Stimulated activated CD4-positive, alpha-beta T cell treated with anti-CD3 and anti-CD28 coated beads, Interleukin-2, amount 100 ng/mL, for 24 hours (primary cell): ENCODE measurements around the gene ABHD12B.
"Not testable (repeated sequence)": the region's sequence is repeated elsewhere in the genome, so short reads cannot be mapped to it uniquely, and the experiment has no call there.

Experiments
- DNase-seq, 2 donors: peaks; one replicate each; pipeline ENCODE4 v3.0.0-alpha.2; 2020

Gene ABHD12B

DNA sequence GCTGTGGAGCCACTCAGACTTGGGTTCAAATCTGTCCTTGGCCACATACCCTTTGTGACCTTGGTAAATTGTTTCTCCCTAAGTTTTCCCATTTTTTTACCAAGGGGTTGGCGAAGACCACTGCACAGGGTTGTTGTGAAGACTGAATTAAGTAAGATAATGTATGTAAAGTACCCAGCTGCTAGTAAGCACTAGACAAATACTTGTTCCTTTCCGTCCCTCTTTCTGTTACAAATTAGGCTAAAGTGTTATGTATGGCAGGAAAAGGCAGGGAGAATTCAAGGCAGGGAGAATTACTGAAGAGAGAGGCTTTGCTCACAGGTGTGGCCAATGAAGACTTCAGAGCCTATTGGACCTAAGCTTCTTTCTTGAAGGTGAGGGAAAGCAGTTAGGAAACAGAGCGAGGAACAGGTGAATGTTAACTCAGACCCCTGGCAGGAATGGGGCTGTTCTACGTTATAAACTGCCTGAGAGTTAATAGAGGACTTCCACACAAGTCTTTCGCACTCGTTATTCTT is 25.9 kb downstream of the ABHD12B start:
- no peak for DNase-seq

DNA sequence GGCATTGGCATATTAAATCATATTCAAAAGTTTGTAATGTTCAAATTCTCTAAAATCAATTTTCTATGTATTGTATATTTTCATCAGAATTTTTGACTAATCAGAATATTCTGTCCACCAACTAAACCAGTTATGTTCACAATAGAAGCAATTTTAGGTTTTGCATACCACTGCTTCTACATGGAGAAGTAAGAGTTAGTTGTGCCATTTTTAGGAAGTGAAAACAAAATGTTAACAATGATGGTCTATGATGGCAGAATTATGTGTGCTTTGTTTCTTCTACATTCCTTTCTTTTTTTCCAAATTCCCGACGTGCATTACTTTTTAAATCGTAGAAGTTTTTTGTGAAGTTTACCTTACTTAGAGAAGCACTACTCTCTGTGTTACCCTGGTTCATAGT is 29.5 kb downstream of the ABHD12B start:
- DNase-seq, result no peak

DNA sequence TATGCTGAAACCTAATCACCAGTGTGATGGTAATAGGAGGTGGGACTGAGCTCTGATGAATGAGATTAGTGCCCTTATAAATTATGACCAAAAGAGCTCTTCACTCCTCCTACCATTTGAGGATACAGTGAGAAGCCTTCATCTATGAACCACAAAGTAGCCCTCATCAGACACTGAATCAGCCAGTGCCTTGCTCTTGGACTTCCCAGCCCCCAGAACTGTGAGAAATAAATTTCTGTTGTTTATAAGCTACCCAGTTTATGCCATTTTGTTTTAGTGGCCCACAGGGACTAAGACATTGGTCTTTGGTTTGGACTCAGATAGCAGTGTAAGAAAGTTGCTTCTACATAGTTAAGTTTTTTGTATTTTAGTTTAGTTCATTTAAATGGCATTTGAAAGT is 32.9 kb downstream of the ABHD12B start:
- DNase-seq, result no peak

DNA sequence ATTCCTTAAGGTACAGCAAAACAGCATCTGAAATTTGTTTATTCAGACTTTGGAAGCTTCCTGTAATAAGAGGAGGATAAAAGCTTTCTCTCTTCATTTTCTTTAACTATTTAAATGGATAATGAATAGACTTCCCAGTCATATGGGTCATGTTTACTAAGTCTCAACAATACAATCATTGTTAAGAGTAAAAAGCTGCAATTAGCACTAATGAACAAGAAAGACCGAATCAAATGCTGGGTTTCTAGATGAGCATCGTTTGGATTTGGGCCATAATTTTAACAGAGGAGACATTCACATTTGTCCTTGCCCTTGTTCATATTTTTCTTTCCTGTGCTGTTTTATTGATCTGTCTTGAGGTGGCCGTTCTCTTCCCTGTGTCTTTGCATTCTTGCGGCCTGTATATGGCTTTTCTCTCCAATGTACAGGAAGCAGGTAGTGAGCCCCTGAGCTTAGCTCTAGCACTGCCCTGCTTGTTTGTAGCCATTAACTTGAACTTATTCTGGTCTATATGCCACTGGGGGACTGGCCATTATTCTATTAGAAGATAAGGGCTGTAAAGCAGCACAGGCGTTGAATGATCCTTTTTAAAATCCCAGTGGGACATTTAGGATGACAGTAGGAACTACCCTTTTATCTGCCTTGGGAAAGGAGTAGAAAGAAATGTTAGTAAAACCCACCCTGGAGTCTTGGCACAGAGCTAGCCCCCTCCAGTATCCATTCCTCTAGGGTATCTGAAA is 34.6 kb downstream of the ABHD12B start:
- DNase-seq, result no peak

DNA sequence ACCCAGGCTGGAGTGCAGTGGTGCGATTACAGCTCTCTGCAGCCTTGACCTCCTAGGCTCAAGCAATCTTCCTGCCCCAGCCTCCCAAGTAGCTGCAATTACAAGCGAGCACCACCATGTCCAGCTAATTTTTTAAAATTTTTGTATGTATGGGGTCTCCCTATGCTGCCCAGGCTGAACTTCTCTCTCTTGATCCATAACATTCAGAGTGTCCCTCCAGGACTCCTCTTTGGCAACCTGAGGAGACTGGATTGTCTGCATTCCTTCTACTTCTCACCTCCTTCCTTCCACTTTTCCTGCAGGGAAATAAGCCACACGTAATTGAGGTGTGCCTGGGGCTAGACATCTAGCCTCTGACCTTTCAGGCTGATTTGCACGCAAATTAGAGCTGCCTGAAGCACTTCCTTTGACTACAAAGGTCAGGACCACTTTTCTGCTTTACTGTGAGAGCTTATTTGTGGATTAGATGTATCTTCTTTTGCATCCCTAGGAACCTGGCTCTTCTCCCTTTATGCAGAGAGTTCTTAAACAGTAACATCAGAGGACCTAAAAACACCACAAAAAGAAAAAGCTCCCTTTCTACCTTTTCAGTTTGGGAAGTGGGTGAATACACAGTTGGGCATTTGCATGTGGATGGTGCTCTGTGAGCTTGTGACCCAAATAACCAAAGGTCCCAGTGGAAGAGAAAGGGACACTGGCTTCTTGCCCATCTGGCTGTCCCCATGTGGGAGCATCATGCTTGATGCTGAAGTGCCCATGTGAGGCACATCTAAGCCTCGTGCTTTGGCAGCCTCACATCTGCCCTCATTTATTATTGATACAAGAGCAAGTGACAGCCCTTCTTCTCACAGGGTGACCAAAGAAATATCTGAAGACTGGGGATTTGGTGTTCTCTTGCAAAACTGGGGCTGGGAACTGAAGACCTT is 38.9 kb downstream of the ABHD12B start:
- no peak for DNase-seq

DNA sequence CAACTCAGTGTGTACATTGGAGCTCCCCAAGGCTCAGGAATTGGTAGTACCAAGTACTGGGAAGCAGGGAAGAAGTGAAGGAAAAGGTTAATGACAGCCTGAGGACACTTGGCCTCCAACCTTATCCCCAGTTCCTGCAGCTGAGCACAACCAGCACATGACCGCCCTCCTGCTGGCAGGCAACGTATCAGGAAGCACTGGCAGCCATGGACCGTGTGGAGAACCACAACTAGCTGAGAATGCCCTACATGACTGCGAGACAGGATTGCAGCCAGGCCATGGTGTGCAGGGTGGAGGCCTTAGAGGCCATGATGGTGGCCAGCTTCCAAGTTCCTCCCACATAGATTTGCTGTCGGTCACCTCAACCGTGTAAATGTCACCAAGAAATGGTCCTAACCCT is 45.6 kb downstream of the ABHD12B start:
- DNase-seq, result no peak

DNA sequence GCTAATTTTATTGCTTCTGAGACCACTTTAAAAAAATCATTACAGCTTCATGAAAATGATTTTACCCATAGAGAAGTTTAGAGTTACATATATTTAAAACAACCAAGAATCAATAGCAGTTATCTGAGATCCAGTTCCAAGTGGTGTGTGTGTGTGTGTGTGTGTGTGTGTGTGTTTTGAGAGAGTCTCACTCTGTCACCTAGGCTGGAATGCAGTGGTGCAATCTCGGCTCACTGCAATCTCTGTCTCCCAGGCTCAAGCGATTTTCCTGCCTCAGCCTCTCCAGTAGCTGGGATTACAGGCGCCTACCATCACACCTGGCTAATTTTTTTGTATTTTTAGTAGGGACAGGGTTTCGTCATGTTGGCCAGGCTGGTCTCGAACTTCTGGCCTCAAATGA is 47.7 kb downstream of the ABHD12B start:
- DNase-seq, result not testable (repeated sequence)

DNA sequence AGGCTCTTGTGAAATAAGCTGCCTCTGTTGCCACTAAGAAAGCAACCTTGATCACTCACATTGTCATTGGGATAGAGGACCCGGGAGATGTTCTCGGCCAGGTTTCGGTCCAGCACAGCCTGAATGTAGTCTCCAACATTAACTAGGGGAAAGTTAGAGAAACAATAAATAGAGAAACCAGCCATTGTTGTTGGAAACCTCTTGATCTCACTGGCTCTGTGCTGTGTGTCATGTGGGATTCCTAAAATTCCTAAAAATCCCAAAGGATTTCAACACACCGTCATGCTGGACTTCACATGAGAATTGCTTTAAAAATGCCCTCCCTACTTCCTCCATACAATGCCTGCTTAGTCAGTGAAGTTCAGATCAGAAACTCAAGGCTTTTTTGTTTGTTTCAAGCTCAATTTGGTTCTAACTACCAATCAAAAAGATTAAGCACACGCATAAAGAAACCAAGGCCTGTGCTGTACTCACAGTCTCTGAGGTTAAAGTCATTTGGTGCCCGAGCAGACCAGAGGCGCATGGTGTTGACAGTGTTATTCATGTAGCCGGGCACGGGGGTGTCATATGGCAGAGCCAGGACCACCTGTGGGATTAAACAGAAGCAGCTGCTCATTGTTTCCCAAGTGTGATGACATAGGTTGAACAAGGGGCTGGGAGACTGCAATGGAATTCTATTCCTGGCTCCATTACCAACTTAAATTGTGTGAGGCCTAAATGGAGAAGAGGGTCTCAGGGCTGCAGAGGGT is 48.8 kb downstream of the ABHD12B start:
- DNase-seq, result no peak

DNA sequence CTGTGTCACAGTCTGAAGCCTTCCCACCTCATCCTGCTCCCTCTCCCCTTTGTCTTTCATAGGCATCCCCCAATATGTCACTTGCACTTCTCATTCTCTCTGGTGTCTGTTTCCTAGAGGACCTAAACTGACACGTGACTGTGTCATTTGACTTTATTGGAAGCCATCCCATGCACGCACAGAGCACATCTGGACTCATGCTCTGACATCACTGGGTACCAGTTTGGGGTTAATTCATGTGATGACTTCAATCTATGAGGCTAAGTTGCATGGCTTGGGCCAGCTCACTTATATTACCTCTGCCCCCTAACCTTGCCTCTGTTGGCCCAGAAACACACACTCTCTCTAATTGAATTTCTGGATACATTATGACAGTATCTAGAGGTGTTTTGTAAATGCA is 51.0 kb downstream of the ABHD12B start:
- DNase-seq, result no peak

DNA sequence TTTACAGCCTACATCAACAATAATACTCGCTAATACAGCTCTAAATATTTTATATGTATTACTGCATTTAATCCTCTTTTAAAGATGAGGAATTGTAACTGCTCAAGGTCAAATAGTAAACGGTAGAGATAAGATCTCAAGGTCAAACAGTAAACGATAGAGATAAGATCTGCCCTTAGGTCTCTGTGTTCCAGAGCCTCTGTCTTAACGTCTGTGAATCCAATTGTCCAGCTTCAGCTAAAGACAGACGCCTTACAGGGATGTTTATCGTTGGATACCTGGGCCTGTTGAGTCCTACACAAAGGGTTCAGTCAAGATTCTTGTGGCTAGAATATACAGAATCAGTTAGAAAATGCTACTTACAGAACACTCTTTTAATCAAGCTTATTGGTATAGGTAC is 52.4 kb downstream of the ABHD12B start:
- DNase-seq, result no peak

DNA sequence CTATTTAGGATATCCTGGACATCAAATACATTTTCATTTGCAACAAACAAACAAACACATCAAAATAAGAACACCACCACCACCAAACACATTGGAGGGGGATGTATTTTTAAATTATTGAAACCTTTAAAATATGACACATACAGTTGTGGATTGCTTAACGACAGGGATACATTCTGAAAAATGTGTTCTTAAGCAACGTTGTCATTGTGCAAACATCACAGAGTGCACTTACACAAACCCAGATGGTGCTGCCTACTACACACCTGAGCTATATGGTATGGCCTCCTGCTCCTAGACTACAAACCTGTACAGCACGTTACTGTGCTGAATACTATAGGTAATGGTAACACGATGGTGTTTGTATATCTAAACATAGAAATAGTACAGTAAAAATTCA is 53.0 kb downstream of the ABHD12B start:
- no peak for DNase-seq

DNA sequence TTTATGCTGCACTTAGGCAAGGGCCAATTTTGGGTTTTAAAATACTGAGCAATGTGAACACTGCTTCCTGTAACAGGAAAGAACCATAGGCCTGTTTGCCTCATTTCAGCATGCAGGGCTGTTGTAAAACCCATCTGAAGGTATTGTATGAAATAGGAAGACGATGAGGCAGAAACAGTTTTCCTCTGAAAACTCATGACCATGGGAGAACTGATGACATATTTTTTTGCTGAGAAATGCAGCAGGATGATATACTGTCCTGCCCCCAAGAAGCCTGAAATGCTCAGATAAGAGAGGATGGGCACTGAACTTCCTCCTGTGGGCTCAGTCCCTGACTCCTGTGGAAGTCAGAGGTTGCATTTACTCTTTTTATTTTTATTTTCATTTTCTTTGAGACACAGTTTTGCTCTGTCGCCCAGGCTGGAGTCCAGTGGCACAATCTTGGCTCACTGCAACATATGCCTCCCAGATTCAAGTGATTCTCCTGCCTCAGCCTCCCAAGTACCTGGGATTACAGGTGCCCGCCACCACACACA is 55.1 kb downstream of the ABHD12B start:
- DNase-seq, result no peak

DNA sequence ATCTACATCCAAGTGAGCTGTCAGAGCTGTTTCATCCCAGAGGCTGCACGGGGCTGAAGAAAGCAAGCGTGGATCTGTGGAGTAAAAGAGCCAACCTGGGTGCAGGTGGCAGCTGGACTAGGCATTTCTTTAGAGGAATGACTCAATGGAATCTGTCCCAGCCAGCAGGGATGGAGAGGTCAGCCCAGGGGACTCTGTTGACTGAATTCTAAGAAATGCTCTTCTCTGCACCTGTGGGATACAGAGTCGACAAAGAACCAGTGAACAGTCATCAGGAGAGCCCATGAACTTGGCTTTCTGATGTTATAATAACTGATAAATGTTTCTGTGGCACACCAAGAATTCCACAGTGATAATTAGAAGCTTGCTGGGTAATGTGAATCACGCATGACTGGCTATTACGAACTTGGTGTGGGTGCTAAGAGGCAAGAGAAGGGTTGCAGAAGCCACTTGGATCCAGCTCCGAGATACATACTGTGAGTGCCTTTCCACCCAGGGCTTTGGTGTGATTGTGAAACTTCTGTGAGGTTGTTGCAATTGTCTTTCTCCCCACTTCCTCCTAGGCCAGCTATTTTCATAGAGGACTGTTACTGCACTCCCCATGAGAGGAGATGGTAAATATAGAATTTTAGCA is 56.3 kb downstream of the ABHD12B start:
- DNase-seq, result no peak

DNA sequence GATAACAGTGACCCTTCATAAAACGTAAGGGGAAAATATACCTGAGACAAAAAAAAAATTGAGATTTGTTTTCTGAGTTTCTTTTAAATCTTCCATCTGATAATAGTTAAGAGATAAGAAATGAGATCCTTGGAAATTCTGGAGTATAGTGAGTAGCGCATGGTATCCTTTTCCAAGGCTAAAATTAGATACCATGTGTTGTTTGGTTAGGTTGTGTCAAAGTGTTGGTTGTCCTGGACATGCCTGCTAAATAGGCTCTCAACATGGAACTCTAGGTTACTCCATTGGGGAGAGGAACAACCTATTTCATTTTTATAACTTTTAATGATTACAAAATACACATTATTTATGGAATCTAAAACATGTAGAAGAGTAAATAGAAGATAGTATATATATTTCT is 57.7 kb downstream of the ABHD12B start:
- no peak for DNase-seq

DNA sequence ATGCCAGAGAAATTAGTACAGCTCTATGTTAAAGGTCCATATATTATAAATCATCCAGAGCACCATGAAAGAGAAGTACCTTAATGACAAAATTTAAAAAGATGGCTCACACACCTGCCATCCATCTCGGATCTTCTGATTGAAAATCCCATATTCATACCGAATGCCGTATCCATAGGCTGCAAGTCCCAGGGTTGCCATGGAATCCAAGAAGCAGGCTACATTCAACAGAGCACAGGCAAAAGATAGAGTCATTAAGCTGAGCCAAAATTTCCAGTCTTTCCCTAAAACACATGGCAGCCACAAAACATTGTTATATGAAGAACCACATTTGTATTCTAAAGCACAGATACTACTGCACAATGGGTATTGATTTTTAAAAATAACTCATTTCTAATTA is 59.7 kb downstream of the ABHD12B start:
- no peak for DNase-seq

DNA sequence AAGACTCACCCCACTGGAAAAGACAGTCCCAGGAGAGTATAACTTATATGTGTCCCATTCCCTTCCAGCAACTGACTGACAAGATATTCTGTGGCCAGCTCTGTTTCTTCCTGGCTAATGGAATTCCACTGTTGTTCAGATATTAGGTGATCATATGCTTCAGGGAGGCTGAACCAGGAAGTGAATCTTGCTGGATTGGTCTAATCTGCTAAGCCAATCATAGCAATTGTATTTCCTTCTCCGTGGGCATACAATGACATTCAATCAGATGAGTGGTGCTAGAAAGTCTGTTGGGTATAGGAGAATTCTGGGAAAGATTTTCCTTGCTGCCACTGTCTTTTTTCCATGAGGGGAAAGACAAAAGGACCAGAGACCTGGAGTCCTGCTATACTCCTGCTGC is 60.3 kb downstream of the ABHD12B start:
- no peak for DNase-seq

DNA sequence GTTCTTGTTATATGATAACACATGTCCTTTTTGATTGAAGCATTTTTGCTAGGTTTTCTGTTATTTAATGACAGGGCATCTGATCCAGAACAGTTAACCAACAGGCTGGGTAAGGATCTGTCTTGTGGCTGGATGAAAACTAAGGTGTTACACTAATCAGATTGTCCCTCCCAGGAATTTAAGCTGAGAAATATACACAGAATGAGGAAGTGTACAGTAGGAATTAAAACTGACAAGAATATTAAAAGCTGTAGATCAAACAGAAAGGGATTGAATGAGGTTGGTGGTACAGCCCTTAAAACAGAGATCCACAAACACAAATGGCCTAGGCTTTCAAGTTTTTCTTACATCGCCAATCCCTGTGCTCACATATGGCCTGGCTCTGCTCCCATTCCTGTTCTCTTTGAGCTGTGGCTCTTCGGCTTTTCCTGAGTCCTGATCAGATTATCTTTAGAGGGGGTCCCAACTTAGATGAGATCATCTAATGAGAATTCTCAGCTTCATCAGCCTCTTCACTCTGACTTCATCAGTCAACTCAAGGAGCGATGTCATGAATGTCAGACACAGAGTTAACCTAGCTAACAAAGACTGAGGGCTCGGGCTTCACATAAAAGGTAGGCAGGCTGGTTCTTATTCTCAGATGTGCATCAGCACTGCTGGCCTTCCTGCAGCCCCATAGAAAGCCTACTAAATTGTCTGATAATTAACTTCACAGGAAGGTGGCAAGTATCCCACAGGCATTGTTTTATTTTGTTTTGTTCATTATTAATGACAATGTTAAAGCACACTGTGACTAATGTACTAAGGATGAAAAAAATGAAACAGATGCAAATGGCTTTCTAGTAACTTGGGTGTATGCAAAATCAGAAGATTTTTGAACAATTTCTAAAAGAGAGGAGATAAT is 61.0 kb downstream of the ABHD12B start:
- DNase-seq, result no peak

DNA sequence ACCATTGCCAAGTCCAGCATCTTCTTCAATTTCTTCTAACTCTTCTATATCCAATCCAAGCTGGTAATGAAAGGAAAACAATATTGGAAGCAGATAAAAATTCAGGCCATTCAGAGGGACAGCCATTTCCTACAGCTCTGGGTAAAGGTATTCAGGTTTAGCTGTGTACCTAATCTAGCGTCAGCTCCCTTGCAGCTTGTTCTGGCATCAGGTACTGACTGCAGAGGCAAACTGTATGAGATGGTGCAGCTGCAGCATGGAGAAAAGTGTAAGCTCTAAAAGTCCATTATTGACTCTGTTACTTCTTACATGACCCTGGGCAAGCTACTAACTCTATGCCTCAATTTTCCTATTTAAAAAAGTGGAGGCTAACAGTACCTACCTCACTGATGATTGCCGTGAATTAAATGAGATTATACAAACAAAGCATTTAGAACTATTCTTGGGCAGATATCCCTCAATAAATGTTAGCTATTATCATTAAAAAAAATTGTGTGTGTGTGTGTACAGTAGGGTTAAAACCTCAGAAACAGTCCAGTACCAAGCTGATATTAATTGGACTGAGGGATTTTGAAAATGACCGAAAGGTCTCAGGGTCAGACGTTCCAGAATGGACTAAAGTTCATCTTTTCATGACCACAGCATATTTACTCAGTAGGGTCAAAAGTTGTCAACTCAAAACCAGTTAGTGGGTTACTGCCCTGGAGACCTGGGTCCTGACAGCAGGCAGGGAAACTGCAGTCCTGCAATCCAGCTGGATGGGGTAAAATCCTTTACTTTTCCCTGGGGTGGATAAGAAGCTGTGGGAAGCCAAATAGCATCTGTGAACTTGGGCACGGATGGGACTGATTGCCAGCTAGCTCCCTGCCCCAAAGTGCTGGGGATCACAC is 63.5 kb downstream of the ABHD12B start:
- DNase-seq, result no peak

DNA sequence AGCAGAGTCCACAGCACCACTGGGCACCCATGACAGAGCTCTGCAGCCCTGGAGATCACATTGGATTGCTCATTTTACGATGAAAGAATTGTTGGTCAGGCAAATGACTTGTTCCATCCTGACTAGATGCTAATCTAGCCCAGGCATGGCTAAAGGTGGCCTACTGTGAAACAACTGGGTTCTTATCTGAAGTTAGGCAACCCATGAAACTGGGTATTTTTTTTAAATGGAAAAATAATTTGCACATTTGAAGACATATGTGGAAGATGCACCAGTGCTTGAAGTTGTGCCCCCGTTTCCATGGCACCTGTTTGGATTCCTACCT is 64.1 kb downstream of the ABHD12B start:
- DNase-seq, result no peak

DNA sequence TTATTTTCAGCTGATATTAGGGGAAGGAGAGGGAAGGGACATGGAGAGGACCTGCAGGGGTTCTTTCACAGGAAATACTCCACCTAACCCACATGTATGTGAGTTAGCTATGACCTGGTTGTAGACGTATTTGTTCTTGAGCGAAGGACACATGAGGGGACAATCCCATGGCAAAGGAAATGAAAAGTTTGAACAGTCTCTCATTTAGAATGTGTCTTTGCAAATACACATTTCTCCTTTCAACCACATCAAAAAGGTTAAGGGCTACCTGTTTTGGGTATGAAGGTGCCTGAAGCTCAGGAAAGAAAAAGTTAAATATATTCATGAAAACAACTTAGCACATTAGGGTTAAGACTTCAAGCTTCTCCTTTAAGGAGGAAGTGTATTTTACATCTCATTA is 65.0 kb downstream of the ABHD12B start:
- no peak for DNase-seq

DNA sequence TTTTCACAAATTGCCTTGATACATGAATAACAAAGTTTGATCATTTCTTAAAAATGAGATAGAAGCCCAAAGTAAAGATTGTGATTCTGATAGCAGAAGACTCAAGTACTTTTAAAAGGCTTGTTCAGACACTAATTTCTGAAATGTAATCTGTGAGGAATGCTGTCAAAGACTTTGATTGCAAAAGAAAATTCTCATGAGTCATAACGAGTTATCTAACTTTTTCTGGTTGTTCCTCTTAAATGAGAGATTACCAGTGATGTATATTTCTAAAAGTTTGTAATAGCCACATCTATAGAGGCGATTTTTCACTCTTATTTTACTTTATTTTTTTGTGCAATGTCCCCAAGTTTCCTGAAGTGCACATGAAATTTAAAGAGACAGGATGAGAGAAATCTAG is 65.5 kb downstream of the ABHD12B start:
- no peak for DNase-seq
